Measurements from ENCODE around the gene KRTAP10-6. TPM values are rescaled to one million over a fixed set of nuclear protein-coding genes. Genes with fewer than 3 reads are reported as not detected.
"Not testable (repeated sequence)": the region's sequence is repeated elsewhere in the genome, so short reads cannot be mapped to it uniquely, and the experiment has no call there.

KRTAP10-6 gene
- total and polyA plus RNA-seq, 2 experiments from 2014 or later, result not detected

DNA sequence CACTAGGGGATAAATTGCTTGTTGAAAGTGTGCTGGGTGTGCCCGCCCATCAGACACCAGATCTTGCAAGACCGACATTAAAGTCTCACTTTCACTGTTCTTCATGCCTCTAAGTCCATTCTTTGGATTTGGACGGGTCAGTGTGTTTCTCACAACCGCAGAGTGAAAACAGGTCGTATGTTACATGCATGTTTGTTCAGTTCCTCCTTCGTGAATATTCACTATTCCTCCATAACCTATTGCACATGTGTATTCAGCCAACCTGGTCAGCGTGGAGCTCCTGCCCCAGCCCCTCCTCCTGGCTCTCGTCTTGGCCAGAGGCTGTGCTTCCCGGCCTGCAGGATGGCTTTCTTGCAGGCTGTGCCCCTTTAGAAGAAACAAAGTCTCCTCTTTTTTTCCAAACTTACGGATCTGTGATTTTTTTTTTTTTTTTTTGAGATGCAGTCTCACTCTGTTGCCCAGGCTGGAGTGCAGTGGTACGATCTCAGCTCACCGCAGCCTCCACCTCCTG, 2.2 kb upstream of the KRTAP10-6 start:
- Histone ChIP-seq H3K9me3 (ENCODE audit: low read depth) (no peaks in the 10 kb centered on the region), H3K4me1 (ENCODE audit: insufficient read depth) (no peaks in the 10 kb centered on the region), H3K79me2 (ENCODE audit: insufficient read depth) (no peaks in the 10 kb centered on the region), H3K9ac (no peak overlapping the region), H3K27me3 (replicated peaks; ENCODE audit: insufficient read depth) (peaks cover 15% of the 10 kb centered on the region), H3K4me3 (no peak overlapping the region), H3F3A (ENCODE audit: insufficient read depth) (no peaks in the 10 kb centered on the region), H3K27ac (no peak overlapping the region), H3K36me3 (ENCODE audit: low read depth) (no peaks in the 10 kb centered on the region), H2AFZ (no peak overlapping the region), H3K9me2 (ENCODE audit: insufficient read depth) (no peaks in the 10 kb centered on the region), H4K20me1 (ENCODE audit: insufficient read depth) (no peaks in the 10 kb centered on the region), H3K4me2 (ENCODE audit: unreplicated experiment) (no peak overlapping the region)
- no peak for DNase-seq
- 41 to 45% methylated on average over 12 of the region's 12 CpGs for WGBS, 2 experiments (ENCODE audit: low coverage in 1 of 2, low lambda C conversion rate in 2 of 2, missing lambda C conversion rate in 2 of 2)
- no peak for TF ChIP-seq EZH2phosphoT487 (IDR thresholded peaks at IDR 0.05; ENCODE audit: insufficient read depth, low read depth)
- in situ Hi-C loops (cut with MboI), result loop anchor here (25.0 kb wide), 1 partner anchor 532 kb away; no protein-coding TSS in a partner anchor

DNA sequence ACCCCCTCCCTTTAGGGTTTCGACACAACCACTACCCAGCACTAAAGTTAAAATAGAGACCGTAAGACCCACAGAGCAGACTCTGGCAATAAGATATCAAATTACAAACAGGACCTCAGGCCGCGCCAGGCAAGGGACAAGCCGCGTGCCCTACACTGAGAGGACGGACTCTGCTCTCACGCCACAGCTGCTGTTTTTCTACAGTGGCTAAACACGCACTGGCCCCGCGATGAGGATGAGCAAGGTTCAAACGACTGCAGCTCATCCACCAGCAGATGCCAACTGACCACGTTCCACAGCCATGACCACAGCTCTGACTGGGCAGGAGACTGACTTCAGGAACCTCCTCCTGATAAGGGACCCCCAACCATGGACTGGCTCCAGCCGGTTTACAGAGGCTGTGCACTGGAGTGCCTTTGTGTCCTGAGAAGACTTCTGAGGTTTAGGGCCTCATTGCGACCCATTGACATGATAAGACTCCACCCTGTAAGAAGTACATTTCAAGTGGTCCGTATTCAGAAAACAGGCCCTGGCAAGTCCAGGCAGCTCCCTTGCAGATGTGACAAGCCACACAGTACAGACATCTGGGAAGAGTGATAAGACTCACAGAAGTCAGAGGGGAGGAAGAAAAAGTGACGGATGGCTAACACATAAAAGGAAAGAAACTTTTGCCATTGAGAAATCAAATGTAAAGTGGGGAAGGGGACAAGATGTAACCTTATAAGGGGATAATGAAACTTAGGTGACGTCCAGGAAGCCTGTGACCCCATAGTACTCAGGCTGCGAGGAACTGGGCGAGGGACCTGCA, 1.5 kb upstream of the KRTAP10-6 start:
- DNase-seq, result no peak
- in situ Hi-C loops (cut with MboI), result loop anchor here (25.0 kb wide), 1 partner anchor 532 kb away; no protein-coding TSS in a partner anchor

DNA sequence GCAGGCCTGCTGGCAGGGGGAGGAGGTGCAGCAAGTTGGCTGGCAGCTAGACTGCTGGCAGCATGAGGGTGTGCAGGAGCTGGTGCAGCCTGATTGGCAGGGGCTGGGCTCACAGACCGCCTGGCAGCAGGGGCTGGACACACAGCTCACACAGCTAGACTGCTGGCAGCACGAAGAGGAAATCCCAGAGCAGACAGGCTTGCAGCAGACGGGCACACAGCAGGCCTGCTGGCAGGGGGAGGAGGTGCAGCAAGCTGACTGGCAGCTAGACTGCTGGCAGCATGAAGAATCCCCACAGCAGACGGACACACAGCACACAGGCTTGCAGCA, 539 bp downstream of the KRTAP10-6 start:
- DNase-seq; H3K9me3 ChIP-seq (ENCODE audit: low read depth); H2AFZ ChIP-seq; H3K4me2 ChIP-seq (ENCODE audit: unreplicated experiment); H3K4me1 ChIP-seq (ENCODE audit: insufficient read depth); H3K79me2 ChIP-seq (ENCODE audit: insufficient read depth); H3K4me3 ChIP-seq; H3F3A ChIP-seq (ENCODE audit: insufficient read depth); H3K9ac ChIP-seq; H4K20me1 ChIP-seq (ENCODE audit: insufficient read depth); H3K27me3 ChIP-seq (replicated peaks; ENCODE audit: insufficient read depth); H3K9me2 ChIP-seq (ENCODE audit: insufficient read depth); H3K27ac ChIP-seq; H3K36me3 ChIP-seq (ENCODE audit: low read depth): not testable (repeated sequence)
- in situ Hi-C loops (cut with MboI), result loop anchor here (25.0 kb wide), 1 partner anchor 529 kb away; no protein-coding TSS in a partner anchor
- 11% methylated on average over 2 to 3 of the region's 4 CpGs for whole genome bisulfite sequencing, 2 experiments (ENCODE audit: low coverage in 1 of 2, low lambda C conversion rate in 2 of 2, missing lambda C conversion rate in 2 of 2)

More for the DNA sequence above, 1.5 kb upstream of the KRTAP10-6 start:
- 51 to 52% methylated on average over 20 of the region's 20 CpGs for WGBS, 2 experiments (ENCODE audit: low coverage in 1 of 2, low lambda C conversion rate in 2 of 2, missing lambda C conversion rate in 2 of 2)
- no peaks in the 10 kb centered on the region for H3K79me2 ChIP-seq (ENCODE audit: insufficient read depth)
- H2AFZ ChIP-seq, result no peak overlapping the region
- H3K4me1 ChIP-seq (ENCODE audit: insufficient read depth), result no peaks in the 10 kb centered on the region
- no peaks in the 10 kb centered on the region for H3K36me3 ChIP-seq (ENCODE audit: low read depth)
- H3F3A ChIP-seq (ENCODE audit: insufficient read depth), result no peaks in the 10 kb centered on the region
- H3K27me3 ChIP-seq (replicated peaks; ENCODE audit: insufficient read depth), result peaks cover 12% of the 10 kb centered on the region
- no peaks in the 10 kb centered on the region for H3K9me2 ChIP-seq (ENCODE audit: insufficient read depth)
- no peaks in the 10 kb centered on the region for H3K9me3 ChIP-seq (ENCODE audit: low read depth)
- TF ChIP-seq EZH2 (IDR thresholded peaks at IDR 0.05; ENCODE audit: insufficient read depth, poor library complexity, severe bottlenecking), result no peak
- H3K4me2 ChIP-seq (ENCODE audit: unreplicated experiment), result no peak overlapping the region
- no peaks in the 10 kb centered on the region for H4K20me1 ChIP-seq (ENCODE audit: insufficient read depth)
- no peak overlapping the region for H3K27ac ChIP-seq
- no peak overlapping the region for H3K4me3 ChIP-seq
- no peak overlapping the region for H3K9ac ChIP-seq

DNA sequence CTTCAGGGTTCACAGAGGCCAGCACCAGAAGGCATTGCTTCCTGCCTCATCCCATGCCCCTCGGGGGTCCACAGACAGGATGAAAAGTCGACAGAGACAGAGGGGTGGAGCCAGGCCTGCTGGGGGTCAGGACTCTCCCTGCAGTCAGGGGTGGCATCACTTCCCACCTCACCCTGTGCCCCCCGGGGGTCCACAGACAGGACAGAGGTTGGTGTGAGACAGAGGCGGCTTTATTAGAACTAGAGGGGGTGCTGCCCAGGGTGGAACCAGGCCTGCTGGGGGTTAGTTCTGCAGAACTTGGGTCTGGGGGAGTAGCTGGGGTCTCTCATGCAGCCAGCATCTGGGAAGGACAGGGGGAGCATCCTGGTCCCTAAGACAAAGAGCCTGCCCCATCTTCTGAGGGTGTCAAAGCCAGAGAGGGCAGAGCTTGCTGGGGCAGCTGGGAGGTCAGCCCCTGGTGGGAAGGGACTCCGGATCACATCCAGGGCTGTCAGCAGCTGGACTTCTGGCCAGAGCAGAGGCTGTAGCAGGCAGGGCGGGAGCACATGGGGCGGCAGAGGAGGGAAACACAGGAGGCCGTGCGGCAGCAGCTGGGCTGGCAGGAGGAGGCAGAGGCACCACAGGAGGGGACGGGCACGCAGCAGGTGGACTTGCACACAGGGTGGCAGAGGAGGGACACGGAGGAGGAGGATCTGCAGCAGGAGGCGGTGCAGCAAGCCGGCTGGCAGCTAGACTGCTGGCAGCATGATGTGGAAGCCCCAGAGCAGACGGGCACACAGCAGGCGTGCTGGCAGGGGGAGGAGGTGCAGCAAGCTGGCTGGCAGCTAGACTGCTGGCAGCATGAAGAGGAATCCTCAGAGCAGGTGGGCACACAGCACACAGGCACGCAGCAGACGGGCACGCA, 1.2 kb downstream of the KRTAP10-6 start:
- H2AFZ ChIP-seq; H3K9ac ChIP-seq; H3K9me3 ChIP-seq (ENCODE audit: low read depth); H4K20me1 ChIP-seq (ENCODE audit: insufficient read depth); H3K27ac ChIP-seq; H3K4me1 ChIP-seq (ENCODE audit: insufficient read depth); H3K79me2 ChIP-seq (ENCODE audit: insufficient read depth); H3K9me2 ChIP-seq (ENCODE audit: insufficient read depth); DNase-seq; H3F3A ChIP-seq (ENCODE audit: insufficient read depth); H3K4me2 ChIP-seq (ENCODE audit: unreplicated experiment); H3K4me3 ChIP-seq; H3K27me3 ChIP-seq (replicated peaks; ENCODE audit: insufficient read depth); H3K36me3 ChIP-seq (ENCODE audit: low read depth): not testable (repeated sequence)
- in situ Hi-C loops (cut with MboI), result loop anchor here (25.0 kb wide), 1 partner anchor 529 kb away; no protein-coding TSS in a partner anchor
- WGBS, 2 experiments (ENCODE audit: low coverage in 1 of 2, low lambda C conversion rate in 2 of 2, missing lambda C conversion rate in 2 of 2), result 12% methylated on average over 14 to 18 of the region's 19 CpGs
